DMS153 treated with DMSO at 0.1 percent for 48 hours (cell line): ENCODE results near the gene ENTPD1.
"Not testable (repeated sequence)": the region's sequence is repeated elsewhere in the genome, so short reads cannot be mapped to it uniquely, and the experiment has no call there.

Source experiments
- DNase-seq: peaks from one replicate; lab custom pipeline; 2025; ENCODE audit not compliant: unreplicated experiment; lab: John Stamatoyannopoulos, UW

The ENTPD1 gene

DNA sequence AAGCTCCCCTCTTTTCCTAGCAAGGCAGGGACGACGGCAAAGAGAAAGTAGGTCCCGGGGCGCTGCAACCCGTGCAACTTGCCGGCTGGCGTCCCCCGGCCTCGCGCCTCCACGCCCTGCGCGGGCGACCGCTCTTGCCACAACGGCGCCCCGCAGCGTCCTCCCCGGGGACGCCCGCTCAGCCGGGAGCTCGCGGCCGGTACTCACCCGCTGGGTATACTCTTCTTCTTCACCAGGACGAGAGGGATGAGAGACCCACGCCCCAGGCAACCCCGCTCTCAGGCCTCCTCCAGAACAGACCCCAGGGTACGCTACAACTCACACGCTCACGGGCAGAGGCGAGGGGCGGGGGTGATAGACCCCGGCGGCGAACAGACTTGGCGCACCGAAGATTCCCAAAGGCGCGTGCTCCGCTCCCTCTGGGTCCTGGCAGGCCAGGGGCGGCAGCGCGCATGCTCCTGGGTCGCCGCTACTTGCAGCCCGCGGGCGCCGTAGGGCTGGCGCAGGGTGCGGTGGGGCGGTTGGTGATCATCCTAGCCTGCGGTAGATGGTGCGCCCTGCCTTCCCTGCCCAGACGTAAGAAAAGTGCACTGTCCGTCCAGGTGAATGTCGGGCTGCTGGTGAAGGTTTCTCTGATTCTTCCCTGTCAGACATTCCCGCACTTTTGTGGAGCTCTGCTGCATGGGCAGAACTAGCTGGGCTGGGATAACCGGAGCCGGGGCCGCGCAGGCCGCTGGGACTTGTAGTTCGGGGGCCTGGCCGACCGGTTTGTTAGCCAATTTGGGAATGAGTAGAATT is 151.7 kb downstream of the ENTPD1 start, which contains the start of gene CC2D2B:
Gene CC2D2B, plus strand, starts transcription at position 520 of the 798 bp plus-strand sequence. CDS start 3,349 bp downstream, outside the sequence.
- peak; percentile 71 for DNase-seq

DNA sequence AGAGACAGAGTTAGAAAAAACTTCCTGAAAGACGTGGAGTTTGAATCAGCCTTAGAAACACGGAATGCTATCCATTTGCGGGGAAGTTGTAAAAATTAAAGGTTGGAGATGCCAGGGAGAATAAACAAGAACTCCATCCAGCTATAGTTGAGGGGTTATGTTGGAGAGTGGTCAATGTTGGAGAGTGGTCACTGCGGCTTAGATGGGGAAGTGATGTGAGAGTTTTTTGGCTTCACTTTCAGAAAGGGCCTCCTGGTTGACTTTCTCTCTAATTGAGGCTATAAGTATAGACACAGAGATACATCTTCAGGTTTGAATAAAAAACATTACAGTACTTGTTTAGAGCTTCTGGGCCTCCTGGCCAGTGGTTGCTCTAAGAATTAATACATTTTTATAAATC is 152.5 kb downstream of the ENTPD1 start:
- DNase-seq: no peak

DNA sequence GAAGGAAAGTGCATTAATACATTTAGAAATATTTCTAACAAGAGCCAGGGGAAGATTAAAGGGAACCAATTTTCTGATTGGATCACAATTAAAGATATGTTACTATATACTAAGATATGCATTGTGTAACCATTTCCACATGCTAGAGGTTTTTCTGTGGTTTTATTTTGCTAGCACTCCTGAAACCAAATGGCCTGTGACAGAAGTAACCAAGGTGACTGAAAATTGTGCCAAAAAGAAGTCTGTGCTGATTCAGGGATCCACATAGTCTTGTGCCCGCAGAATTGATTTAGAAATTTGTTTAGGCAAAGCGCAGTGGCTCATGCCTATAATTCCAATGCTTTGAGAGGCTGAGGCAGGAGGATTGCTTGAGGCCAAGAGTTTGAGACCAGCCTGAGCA is 153.6 kb downstream of the ENTPD1 start:
- DNase-seq: no peak

DNA sequence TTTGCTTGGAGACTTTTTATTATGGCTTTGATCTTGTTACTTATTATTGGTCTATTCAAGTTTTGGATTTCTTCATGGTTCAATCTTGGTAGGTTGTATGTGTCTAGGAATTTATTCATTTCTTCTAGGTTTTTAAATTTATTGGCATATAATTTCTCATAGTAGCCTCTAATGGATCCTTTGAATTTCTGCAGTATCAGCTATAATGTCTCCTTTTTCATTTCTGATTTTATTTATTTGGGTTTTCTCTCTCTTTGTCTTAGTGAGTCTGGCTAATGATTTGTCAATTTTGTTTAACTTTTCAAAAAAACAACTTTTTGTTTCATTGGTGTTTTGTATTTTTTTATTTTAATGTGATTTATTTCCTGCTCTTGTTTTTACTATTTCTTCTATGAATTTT is 160.1 kb downstream of the ENTPD1 start:
- not testable (repeated sequence) for DNase-seq
